NB4 (cell line): Measurements from ENCODE around the gene PYM1.
A peak's percentile ranks its signal among the peaks of the same experiment; 100 is the strongest.

ENCODE experiments used
- DNase-seq: peaks from one replicate; pipeline ENCODE4 v3.0.0; 2010; ENCODE audit warnings: low read depth
- H3K4me3 ChIP-seq: one replicate; pipeline ENCODE4 v1.5.1; 2011; ENCODE audit warnings: mild to moderate bottlenecking, low read depth, low read length, moderate library complexity
- CTCF ChIP-seq: IDR thresholded peaks from one replicate; pipeline ENCODE4 v1.5.1; 2012; ENCODE audit warnings: low read depth, low read length
- MAX ChIP-seq: IDR thresholded peaks from 2 replicates; pipeline ENCODE4 v1.6.1; 2011; ENCODE audit warnings: low read depth, low read length
- MYC ChIP-seq: IDR thresholded peaks from 2 replicates; pipeline ENCODE4 v1.6.1; 2011; ENCODE audit warnings: low read depth, low read length
- POLR2A ChIP-seq: IDR thresholded peaks from 2 replicates; pipeline ENCODE4 v1.6.1; 2011; ENCODE audit warnings: mild to moderate bottlenecking; ENCODE audit not compliant: insufficient read length; ENCODE audit errors: extremely low read depth

PYM1 gene

DNA sequence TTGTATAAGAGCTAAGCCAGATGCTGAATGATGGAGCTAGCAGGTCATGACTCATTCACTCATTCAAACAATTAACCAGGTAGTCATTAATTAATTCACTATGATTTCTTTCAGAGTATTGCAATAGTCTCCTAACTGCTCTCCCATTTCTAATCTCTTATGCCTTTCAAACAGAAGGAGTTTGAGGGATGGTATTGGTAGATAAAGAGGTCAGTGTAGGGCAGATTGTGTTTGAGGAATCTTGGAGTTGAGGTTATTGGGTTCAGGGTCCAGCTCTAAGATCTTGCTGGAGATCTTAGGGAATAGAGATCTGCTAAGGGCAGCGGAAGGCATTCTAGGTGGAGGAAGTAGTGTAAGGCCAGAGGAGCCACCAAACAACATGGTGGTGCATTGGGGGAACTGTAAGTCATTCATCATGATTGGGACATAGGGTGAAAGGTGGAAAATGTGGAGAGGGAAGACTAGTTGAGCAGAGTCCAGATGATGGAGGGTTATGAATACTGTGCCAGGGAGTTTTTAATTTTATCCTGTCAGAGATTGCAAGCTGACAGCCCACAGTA, 15.0 kb upstream of the PYM1 start:
- no peak for DNase-seq
- TF ChIP-seq POLR2A (no peak), MYC (no peak), CTCF (no peak), MAX (no peak)
- H3K4me3 ChIP-seq = no peak overlapping the region

GRCh38 chr12:55942055-55942454, 14.4 kb upstream of the PYM1 start:
- TF ChIP-seq CTCF (no peak), MYC (no peak), POLR2A (no peak), MAX (no peak)
- no peak overlapping the region for H3K4me3 ChIP-seq
- DNase-seq = no peak

GRCh38 chr12:55940065-55940732, 12.5 kb upstream of the PYM1 start:
- peak; percentile 92 for DNase-seq
- no peak overlapping the region for H3K4me3 ChIP-seq
- TF ChIP-seq CTCF = peak; percentile 97
- TF ChIP-seq POLR2A = no peak
- peak; percentile 60 for TF ChIP-seq MAX
- peak; percentile 49; the same call in 1 of the 2 replicates for TF ChIP-seq MYC

- H3K4me3 ChIP-seq = no peak overlapping the region
- TF ChIP-seq POLR2A = no peak
- TF ChIP-seq MAX = no peak
- TF ChIP-seq CTCF = no peak
- TF ChIP-seq MYC = no peak
These were observed 11.3 kb upstream of the PYM1 start for GRCh38 chr12:55938826-55939501.

GRCh38 chr12:55937981-55938380, 10.3 kb upstream of the PYM1 start:
- H3K4me3 ChIP-seq = no peak overlapping the region
- no peak for DNase-seq
- TF ChIP-seq MAX = no peak
- TF ChIP-seq POLR2A = no peak
- no peak for TF ChIP-seq MYC
- no peak for TF ChIP-seq CTCF

More at GRCh38 chr12:55938826-55939501, 11.3 kb upstream of the PYM1 start:
- DNase-seq = no peak
